ENCODE measurements around the gene DPEP3.

- TF ChIP-seq CTCF (IDR thresholded peaks at IDR 0.05; ENCODE audit: low read length), result no peak
- TF ChIP-seq EZH2 (IDR thresholded peaks at IDR 0.05; ENCODE audit: borderline replicate concordance, low read length), result no peak
Measured at GRCh38 chr16:67949645-67950044, 30.7 kb downstream of the DPEP3 start.

Data from OCI-LY1 (cell line).